DMS53 (cell line): ENCODE results near the gene NFE2L2.
A peak's percentile ranks its signal among the peaks of the same experiment; 100 is the strongest.
"Not testable (repeated sequence)": the region's sequence is repeated elsewhere in the genome, so short reads cannot be mapped to it uniquely, and the experiment has no call there.

ENCODE experiments used
- DNase-seq: peaks from one replicate; lab custom pipeline; 2025; lab: John Stamatoyannopoulos, UW

The NFE2L2 gene

DNA sequence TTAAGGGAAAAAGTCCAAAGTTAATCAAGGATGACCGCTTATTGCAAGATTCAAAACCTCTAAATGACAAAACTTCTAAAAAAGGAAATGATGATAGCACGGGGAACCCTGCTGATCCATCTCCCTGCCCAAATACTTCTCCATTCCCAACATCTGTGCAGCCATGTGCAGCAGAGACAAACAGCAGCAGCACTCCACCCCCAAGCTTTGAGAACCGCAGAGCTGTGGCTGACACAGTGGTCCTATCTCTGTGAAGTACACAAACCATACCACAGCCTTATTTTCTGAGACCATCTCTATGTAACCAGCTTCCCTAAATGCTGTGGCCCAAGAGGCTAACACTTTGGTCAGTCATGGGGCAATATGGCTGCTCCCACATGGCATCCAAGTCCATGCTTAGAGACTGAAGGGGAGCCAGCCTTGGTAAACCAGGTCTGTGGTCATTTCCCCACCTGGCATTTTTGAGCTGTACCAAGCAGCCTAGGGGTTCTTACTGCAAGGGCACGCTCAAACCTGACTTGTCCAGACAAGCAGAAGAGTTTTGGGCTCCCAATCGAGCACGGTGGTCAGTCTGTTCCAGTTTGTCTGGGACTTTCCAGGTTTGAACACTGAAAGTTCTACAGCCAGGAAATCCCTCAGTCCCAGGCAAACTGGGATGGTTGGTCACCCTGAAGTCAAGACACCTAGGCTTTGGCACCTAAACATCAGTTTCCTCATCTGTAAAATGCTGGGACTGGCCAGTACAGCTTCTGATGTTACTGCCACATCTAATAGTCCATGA is 17.1 kb upstream of the NFE2L2 start:
- no peak for DNase-seq

DNA sequence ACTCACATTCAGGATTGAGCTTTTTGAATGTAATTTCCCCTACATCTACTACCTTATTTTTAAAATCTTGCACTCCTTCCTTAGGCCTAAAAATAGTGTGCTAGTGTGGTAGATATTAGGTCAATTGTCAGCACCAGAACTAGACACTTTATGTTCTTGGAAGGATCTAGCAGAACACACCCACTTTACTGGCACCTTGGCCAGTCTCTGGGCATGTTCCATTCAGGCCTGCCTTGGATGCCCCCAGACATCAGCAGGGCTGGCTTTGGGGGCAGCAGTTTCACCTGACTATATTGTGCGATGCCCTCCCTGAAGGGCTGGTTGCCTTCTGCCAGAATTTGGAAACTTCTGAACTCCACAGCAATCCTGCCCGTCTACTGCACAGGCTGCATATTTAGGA is 15.3 kb upstream of the NFE2L2 start:
- DNase-seq = no peak

DNA sequence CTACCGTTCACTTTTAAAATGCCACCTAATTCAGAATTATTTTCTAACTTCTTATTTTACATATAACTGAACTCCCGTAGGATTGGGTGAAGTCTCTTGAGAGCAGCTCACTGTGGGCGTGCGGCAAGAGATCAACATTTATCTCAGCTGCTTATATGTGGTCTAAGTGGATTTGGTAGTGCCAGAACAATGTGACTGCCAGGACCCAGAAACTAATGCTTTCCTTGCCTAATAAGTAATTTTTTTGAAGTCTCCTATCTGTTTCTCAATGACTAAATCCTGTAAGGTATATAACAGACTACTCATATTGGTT is 11.2 kb upstream of the NFE2L2 start:
- DNase-seq = no peak

GRCh38 chr2:177275040-177275742 is 10.7 kb upstream of the NFE2L2 start:
- no peak for DNase-seq

GRCh38 chr2:177273408-177273807 is 8.9 kb upstream of the NFE2L2 start:
- DNase-seq = no peak

- no peak for DNase-seq
Observed at GRCh38 chr2:177272765-177273164, 8.2 kb upstream of the NFE2L2 start.

DNA sequence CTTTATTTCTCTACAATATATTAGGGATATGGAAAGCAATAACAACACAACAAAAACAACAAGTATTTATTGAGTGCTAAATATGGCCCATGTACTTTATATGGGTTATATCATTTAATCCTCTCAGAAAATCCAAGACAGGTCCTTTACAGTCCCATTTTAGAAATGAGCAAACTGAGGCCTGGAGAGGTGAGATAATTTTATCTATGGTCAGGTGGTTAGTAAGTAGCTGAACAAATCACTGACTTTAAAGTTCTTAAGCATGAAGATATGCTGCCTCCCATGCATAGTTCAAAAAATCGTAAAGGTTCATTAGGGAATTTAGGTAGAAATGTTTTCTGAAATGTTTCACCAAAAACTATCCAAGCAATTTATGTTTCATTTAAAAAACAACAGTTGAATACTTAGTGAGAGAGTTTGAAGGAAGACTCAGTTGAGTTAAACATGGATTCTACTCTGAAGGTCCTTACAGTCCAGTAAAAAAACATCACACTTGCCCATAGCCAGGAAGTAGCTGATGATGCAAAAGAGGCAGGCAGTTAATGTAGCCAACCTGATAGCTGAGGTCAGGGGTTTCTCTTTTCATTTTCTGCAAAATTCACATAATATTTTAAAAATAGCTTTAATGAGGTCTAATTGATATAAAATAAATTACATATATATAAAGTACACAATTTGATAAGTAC is 7.6 kb upstream of the NFE2L2 start:
- DNase-seq = no peak

- DNase-seq = no peak
Observed at GRCh38 chr2:177270531-177270930, 6.0 kb upstream of the NFE2L2 start.

DNA sequence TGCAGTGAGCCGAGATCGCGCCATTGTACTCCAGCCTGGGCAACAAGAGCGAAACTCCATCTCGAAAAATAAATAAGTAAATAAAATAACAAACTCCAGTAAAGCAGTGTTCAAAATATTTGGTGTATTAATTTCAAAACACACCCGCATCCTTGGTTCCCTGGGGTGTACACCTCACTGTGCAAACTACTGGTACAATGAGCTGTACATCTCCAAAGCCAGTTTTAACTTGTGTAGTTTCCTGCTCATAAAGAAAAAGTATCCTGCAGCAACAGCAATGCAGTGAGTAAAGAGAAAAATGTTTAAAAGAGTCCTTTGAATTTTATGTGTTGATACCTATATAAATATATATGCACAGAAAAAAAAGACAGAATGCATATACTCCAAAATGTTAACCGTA is 4.4 kb upstream of the NFE2L2 start:
- no peak for DNase-seq

DNA sequence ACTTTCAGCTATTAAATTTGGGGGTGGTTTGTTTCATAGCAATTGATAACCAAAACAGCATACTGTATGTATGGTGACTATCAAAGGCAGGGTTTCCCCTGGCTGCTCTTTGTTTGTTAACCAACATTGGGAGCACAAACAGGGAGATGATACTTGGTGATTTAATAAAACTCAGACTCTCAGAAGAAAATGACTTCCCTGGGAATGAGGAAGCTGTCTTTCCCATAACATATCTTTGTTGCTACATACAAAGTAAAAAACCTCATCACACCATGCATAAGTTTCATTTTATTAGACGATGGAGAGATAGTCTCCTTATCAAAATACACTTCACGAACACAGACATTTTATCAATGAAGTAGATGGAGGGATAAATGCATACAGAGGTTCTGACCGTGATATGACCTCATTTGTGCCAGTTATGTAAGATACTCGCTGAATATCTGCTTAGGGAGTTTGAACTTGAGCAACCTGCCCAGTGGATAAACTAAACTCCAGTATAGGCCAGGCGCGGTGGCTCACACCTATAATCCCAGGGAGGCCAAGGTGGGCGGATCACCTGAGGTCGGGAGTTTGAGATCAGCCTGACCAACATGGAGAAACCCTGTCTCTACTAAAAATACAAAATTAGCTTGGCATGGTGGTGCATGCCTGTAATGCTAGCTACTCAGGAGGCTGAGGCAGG is 3.8 kb upstream of the NFE2L2 start:
- DNase-seq = no peak

DNA sequence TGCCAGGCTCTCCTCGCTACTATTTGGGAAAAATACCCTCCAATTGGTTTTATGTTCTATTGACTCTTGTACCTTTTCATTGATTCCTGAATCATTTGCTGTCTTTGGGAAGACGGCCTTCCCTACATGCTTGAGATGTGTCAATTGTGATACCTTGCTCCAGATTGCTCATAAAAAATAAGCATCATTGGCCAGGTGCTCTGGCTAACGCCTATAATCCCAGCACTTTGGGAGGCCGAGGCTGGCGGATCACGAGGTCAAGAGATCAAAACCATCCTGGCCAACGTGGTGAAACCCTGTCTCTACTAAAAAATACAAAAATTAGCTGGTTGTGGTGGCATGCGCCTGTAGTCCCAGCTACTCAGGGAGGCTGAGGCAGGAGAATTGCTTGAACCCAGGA is 2.4 kb upstream of the NFE2L2 start:
- DNase-seq = not testable (repeated sequence)

DNA sequence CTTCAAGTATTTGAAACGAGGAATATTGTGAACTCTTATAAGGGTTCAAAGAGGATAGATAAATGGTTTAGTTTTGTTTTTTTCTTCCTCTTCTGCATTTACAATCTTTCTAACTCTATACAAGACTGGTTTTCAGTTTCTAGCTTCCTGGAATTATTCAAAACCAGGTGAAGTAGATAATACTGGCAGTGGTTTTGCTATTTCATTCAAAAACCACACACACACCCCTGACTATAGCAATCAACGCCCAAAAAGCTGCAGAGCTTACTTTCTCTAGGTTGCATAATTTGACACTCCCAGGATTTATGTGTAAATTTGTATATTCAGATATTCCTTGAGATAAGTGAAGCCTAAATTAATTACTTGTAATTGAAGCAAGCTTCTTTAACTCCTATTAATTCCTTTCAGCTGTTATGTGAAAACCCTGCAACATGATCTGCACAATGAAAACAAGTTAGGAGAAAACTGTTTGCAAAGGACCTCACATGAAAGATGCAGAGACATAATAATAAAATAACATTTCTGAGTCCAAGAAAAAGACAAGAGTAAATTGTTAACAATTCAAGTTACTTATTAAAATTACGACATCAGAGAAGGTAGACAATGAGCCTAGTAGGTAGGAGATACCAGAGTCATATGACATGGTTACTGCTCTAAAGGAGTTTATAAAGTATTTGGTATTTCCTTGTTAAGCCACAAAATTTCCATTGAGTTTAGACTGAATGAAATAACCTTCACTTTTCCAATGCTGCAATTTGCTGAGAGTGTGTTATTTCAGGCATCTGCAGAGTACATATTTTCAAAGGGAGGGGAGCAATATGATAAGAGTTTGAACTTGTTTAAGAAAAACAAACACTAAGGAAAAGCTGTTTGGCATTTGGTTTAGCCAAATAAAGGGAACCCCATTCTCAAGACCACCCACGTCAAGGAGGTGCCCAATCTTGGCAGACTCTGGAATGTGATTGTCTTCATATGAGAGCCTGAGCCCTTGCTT is 1.6 kb upstream of the NFE2L2 start:
- DNase-seq = peak; percentile 48

DNA sequence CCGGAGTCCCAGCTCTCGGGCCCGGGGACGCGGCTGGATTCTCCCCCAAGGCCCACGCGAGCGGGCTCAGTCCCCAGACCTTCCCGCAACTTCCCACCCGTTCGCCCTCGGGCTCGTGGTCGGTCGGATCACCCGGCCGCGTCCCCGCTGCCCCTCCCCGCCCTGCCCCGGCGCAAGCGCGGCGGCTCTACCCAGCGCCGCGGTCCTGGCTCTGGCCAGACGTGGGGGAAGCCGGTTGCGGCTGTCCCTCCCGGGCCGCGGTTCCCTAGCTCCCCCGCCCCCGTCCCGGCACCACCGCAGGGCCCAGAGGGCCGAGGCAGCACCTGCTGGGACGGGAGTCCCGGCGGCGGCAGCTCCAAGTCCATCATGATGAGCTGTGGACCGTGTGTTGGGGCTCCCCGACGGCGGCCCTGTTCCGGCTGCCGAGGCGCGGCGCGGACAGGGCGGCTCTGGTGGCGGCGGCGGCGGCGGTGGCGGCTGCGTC is 276 bp downstream of the NFE2L2 start:
- DNase-seq = peak; percentile 86

GRCh38 chr2:177263451-177264208 is 897 bp downstream of the NFE2L2 start:
- DNase-seq = peak; percentile 100

GRCh38 chr2:177262958-177263450 is 1.5 kb downstream of the NFE2L2 start:
- no peak for DNase-seq

GRCh38 chr2:177262092-177262491 is 2.4 kb downstream of the NFE2L2 start:
- DNase-seq = peak; percentile 15

DNA sequence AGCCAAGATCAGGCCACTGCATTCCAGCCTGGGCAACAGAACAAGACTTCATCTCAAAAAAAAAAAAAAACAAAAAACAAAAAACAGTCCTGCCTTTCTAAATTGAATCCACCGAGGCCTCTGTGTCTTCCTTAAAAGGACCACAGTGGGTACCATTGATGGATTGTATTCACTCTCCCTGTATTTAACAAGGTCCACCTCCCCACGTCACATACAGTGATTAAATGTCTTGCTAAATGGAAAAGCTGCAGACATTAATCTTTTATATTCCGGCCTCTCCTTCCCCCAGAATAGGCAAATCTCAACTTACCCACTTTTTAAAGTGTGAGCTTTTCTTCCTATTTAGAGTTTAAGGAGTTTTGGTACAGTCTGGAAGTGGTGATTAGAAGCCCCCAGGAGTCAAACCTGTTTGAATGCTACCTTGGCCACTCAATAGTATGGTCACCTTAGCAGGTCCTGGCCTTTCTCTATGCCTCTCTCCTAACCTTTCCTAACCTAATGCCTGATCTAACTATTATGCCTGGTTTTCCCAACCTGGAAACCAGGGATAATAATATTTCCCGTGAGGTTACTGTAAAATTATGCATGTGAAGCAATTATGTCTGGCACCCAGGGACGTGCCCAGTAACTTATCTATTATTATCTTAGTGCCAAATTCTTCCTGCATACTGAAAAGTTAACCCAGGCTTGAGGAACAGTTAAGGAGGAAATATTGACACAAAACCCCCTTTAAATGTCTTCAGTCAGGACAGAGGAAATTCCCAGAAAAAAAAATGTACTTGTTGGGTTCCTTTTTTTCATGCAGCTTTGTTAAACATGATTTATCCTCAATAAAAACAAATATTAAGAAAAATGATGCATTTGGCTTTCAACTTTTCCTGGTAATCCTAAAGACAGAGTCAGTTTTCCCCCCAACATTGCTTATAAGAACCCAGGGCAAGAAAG is 3.1 kb downstream of the NFE2L2 start:
- DNase-seq = no peak

DNA sequence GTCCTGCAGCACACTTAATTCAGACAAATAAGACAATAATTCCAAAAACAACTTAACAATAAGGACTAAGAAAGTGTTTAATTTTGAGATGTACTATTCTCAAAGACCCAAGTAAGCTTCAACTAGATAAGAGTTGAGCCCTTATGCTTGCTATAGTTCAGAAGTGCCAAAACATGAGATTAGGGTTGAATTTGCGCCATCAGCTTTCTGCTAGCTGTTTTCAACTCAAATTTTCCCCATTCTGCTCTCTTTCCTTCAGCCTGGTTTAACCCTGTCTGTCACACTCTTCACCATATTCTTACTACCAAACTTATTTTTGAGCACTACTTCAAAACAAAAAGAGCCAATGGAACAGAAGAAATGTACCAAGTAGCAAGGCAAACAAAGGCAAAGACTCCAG is 4.1 kb downstream of the NFE2L2 start:
- no peak for DNase-seq

DNA sequence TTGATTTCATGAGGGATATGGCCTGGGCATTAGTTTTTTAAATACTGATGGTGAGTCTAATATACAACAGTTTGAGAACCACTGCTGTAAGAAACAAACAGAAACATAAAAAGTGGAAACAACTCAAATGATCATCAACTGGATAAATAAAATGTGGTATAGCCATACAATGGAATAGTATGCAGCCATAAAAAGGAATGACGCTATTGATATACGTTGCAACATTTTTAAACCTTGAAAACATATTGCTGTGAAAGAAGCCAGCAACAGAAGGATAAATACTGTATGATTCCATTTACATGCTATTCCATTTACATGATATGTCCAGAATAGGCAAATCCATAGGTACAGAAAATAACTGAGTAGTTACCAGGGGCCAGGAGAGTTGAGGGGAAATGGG is 6.5 kb downstream of the NFE2L2 start:
- no peak for DNase-seq
